SHP77 treated with DMSO at 0.1 percent for 48 hours (cell line): ENCODE measurements around the gene LRRFIP1.
"Not testable (repeated sequence)": the region's sequence is repeated elsewhere in the genome, so short reads cannot be mapped to it uniquely, and the experiment has no call there.

ENCODE experiments used
- DNase-seq: peaks from one replicate; lab custom pipeline; 2025; lab: John Stamatoyannopoulos, UW

LRRFIP1 gene

GRCh38 chr2:237627441-237628246 lies at the start of gene LRRFIP1:
Gene LRRFIP1, plus strand, starts transcription at chr2:237627587. Its CDS starts 58 bp downstream, at chr2:237627645.
- no peak for DNase-seq

- no peak for DNase-seq
Measured at GRCh38 chr2:237577956-237578870, 49.2 kb upstream of the LRRFIP1 start.

- no peak for DNase-seq
Measured at GRCh38 chr2:237581326-237581725, 46.1 kb upstream of the LRRFIP1 start.

GRCh38 chr2:237581751-237582746 lies 45.3 kb upstream of the LRRFIP1 start:
- DNase-seq: peak; percentile 15

GRCh38 chr2:237583385-237584295 lies 43.7 kb upstream of the LRRFIP1 start:
- no peak for DNase-seq

- DNase-seq: no peak
Measured at GRCh38 chr2:237585590-237586221, 41.7 kb upstream of the LRRFIP1 start.

- DNase-seq: no peak
Measured at GRCh38 chr2:237588044-237588696, 39.2 kb upstream of the LRRFIP1 start.

GRCh38 chr2:237590272-237591140 lies 36.9 kb upstream of the LRRFIP1 start, which contains the start of gene RAB17:
Gene RAB17, minus strand, starts transcription at chr2:237590734. Its CDS starts 4,580 bp downstream, at chr2:237586154.
- DNase-seq: peak; percentile 18

GRCh38 chr2:237591141-237591881 lies 36.1 kb upstream of the LRRFIP1 start:
- DNase-seq: no peak

- no peak for DNase-seq
Measured at GRCh38 chr2:237592425-237592980, 34.9 kb upstream of the LRRFIP1 start.

- no peak for DNase-seq
Measured at GRCh38 chr2:237593036-237593435, 34.4 kb upstream of the LRRFIP1 start.

- no peak for DNase-seq
Measured at GRCh38 chr2:237593596-237594320, 33.6 kb upstream of the LRRFIP1 start.

GRCh38 chr2:237594514-237594871 lies 32.9 kb upstream of the LRRFIP1 start:
- DNase-seq: no peak

GRCh38 chr2:237595829-237596519 lies 31.4 kb upstream of the LRRFIP1 start:
- DNase-seq: not testable (repeated sequence)

GRCh38 chr2:237596520-237597195 lies 30.7 kb upstream of the LRRFIP1 start:
- no peak for DNase-seq
